ENCODE results near the gene ASH1L.

ASH1L gene

GRCh38 chr1:155339515-155340097 is 223.0 kb downstream of the ASH1L start:
- ATAC-seq, result no peak
- TF ChIP-seq CSDC2 (CRISPR knock-in tag; IDR thresholded peaks at IDR 0.05) (no peak), ZNF70 (CRISPR knock-in tag; IDR thresholded peaks at IDR 0.05) (no peak), TCF4 (CRISPR knock-in tag; IDR thresholded peaks at IDR 0.05; ENCODE audit: borderline replicate concordance) (no peak), TSHZ2 (CRISPR knock-in tag; IDR thresholded peaks at IDR 0.05) (no peak), OSR1 (CRISPR knock-in tag; IDR thresholded peaks at IDR 0.05) (no peak), ESRRG (CRISPR knock-in tag; IDR thresholded peaks at IDR 0.05) (no peak), SNAI2 (CRISPR knock-in tag; IDR thresholded peaks at IDR 0.05) (no peak), ZNF8 (CRISPR knock-in tag; IDR thresholded peaks at IDR 0.05) (no peak)

GRCh38 chr1:155334962-155335361 is 227.6 kb downstream of the ASH1L start:
- ATAC-seq, result no peak
- TF ChIP-seq POU6F1 (CRISPR knock-in tag; IDR thresholded peaks at IDR 0.05; ENCODE audit: borderline replicate concordance, low read depth) (no peak), ZNF8 (CRISPR knock-in tag; IDR thresholded peaks at IDR 0.05) (no peak), ESRRG (CRISPR knock-in tag; IDR thresholded peaks at IDR 0.05) (no peak), PPARA (CRISPR knock-in tag; IDR thresholded peaks at IDR 0.05; ENCODE audit: borderline replicate concordance) (no peak), ISL1 (CRISPR knock-in tag; IDR thresholded peaks at IDR 0.05) (no peak), ZNF565 (CRISPR knock-in tag; conservative IDR thresholded peaks at IDR 0.05; ENCODE audit: low read depth) (no peak), CSRNP3 (CRISPR knock-in tag; IDR thresholded peaks at IDR 0.05) (no peak), ZFP30 (CRISPR knock-in tag; IDR thresholded peaks at IDR 0.05) (no peak), TOX (CRISPR knock-in tag; IDR thresholded peaks at IDR 0.05; ENCODE audit: borderline replicate concordance) (no peak), GLIS3 (CRISPR knock-in tag; IDR thresholded peaks at IDR 0.05) (no peak), CREB5 (CRISPR knock-in tag; IDR thresholded peaks at IDR 0.05; ENCODE audit: low read depth) (no peak), ARNTL (CRISPR knock-in tag; IDR thresholded peaks at IDR 0.05; ENCODE audit: borderline replicate concordance, low read depth) (no peak), ZNF70 (CRISPR knock-in tag; IDR thresholded peaks at IDR 0.05) (no peak), SNAI2 (CRISPR knock-in tag; IDR thresholded peaks at IDR 0.05) (no peak), PATZ1 (CRISPR knock-in tag; IDR thresholded peaks at IDR 0.05; ENCODE audit: borderline replicate concordance) (no peak), TSHZ2 (CRISPR knock-in tag; IDR thresholded peaks at IDR 0.05) (no peak), ZC3H10 (CRISPR knock-in tag; IDR thresholded peaks at IDR 0.05) (no peak), ZFP3 (CRISPR knock-in tag; IDR thresholded peaks at IDR 0.05) (no peak)

Measured in SK-N-SH treated with all-trans-retinoic acid at 6 μM for 48 hours (cell line).